Astrocyte of the cerebellum (primary cell): Measurements from ENCODE around the gene ZFP91.

Source experiments
- DNase-seq: peaks from one replicate; pipeline ENCODE4 v3.0.0-alpha.2; 2011; ENCODE audit warnings: low read depth
- H3K4me3 ChIP-seq: 2 replicates; pipeline ENCODE4 v1.5.1; 2011; ENCODE audit warnings: mild to moderate bottlenecking, low read depth, low read length, moderate library complexity
- in situ Hi-C: cut with HindIII; loops from 2 replicates; pipeline ENCODE4 v1.10.0; 2017; ENCODE audit warnings: low sequenced_read_pairs
- TF ChIP-seq, protein P1 (sequence below): IDR thresholded peaks from 2 replicates; pipeline ENCODE4 v1.5.1; 2012; ENCODE audit warnings: low read length, low read depth, moderate library complexity, mild to moderate bottlenecking; ENCODE audit errors: missing control alignments

Gene ZFP91

DNA sequence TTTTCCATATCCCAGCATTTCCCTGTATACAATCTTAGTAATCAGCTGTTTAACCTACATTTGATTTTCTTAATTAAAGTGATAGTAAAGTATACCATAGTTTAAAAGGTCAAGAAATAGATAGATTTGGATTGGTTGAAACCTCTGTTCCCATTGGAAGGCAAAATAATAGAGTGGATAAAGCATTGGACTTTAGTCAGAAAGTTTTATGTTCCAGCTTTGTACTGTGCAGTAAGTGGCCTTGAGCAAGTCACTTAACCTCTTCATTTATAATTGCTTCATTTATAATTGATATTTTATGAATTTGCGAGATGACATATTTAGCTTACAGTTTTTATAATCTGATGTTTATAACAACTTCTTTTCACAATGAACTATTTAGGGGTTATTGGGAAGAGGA lies 3.6 kb downstream of the ZFP91 start:
- DNase-seq: no peak
- in situ Hi-C loops: no loop called here
- TF ChIP-seq, protein P1, sequence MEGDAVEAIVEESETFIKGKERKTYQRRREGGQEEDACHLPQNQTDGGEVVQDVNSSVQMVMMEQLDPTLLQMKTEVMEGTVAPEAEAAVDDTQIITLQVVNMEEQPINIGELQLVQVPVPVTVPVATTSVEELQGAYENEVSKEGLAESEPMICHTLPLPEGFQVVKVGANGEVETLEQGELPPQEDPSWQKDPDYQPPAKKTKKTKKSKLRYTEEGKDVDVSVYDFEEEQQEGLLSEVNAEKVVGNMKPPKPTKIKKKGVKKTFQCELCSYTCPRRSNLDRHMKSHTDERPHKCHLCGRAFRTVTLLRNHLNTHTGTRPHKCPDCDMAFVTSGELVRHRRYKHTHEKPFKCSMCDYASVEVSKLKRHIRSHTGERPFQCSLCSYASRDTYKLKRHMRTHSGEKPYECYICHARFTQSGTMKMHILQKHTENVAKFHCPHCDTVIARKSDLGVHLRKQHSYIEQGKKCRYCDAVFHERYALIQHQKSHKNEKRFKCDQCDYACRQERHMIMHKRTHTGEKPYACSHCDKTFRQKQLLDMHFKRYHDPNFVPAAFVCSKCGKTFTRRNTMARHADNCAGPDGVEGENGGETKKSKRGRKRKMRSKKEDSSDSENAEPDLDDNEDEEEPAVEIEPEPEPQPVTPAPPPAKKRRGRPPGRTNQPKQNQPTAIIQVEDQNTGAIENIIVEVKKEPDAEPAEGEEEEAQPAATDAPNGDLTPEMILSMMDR: no peak
- no peak overlapping the region for H3K4me3 ChIP-seq

- TF ChIP-seq, protein P1: no peak
- in situ Hi-C loops: no loop called here
- H3K4me3 ChIP-seq: no peak overlapping the region
- DNase-seq: no peak
Observed at GRCh38 chr11:58586998-58587397, 8.1 kb downstream of the ZFP91 start.

GRCh38 chr11:58591659-58592058 lies 12.8 kb downstream of the ZFP91 start:
- DNase-seq: no peak
- H3K4me3 ChIP-seq: no peak overlapping the region
- in situ Hi-C loops: no loop called here
- TF ChIP-seq, protein P1: no peak

- DNase-seq: no peak
- in situ Hi-C loops: no loop called here
- no peak overlapping the region for H3K4me3 ChIP-seq
- TF ChIP-seq, protein P1: no peak
Observed at GRCh38 chr11:58592760-58593472, 14.1 kb downstream of the ZFP91 start.

DNA sequence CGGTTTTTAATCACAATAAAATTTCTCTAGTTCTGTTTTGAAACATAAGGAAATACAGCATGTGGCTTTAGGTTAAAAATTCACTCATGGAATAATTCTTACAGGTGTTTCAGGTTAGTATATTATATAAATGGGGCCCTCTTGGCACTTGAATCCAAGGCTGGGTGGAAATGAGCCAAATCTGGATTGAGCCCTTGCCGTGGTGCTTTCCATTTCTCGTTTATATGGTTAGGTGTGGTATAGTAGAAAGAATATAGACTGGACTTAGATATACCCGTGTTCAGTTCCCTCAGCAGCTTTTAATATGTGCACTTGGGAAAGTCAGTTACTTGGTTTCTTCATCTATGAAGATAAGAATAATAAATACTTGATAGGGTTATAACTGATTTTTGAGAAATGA lies 16.0 kb downstream of the ZFP91 start:
- in situ Hi-C loops: no loop called here
- H3K4me3 ChIP-seq: no peak overlapping the region
- TF ChIP-seq, protein P1: no peak
- DNase-seq: no peak

DNA sequence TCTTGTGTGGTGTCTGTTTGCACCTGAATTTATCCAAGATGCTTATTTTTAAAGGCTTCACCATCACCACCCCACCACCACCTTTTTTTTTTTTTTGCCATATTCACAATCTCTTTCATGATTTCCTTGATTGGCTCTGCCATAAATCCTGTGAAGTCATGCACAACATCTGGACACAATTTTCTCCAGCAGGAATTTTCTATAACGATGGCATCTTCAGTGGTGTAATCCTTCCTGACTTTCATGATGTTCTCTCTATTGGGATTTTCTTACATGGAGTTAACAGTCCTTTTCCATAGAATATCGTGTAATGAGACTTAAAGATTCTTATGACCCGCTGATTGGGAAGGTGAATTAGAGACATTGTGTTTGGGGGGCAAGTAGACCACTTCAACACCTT lies 17.8 kb downstream of the ZFP91 start:
- H3K4me3 ChIP-seq: no peak overlapping the region
- DNase-seq: no peak
- in situ Hi-C loops: no loop called here
- TF ChIP-seq, protein P1: no peak
